HepG2 (cell line): ENCODE results near the gene LOXL4. TPM values are rescaled to one million over a fixed set of nuclear protein-coding genes. Genes with fewer than 3 reads are reported as not detected.

ENCODE experiments used
- CENPBD1 ChIP-seq: sonication (generic); formaldehyde crosslinking; IDR thresholded peaks from 2 replicates; pipeline ENCODE4 v1.8.0; 2022; ENCODE audit warnings: missing genetic modification reagents, low read depth, mild to moderate bottlenecking, borderline replicate concordance
- DPF2 ChIP-seq: sonication (generic); formaldehyde crosslinking; IDR thresholded peaks from 2 replicates; pipeline ENCODE4 v1.4.0; 2020; ENCODE audit warnings: mild to moderate bottlenecking, low read depth, missing genetic modification reagents, borderline replicate concordance
- ETS1 ChIP-seq: sonication (generic); formaldehyde crosslinking; IDR thresholded peaks from 2 replicates; pipeline ENCODE4 v1.4.0; 2020; ENCODE audit warnings: missing genetic modification reagents
- HNF1A ChIP-seq, 2 experiments: sonication (generic) in 1 of 2; formaldehyde crosslinking in 1 of 2; IDR thresholded peaks; 2 replicates each; pipeline versions ENCODE4 v1.4.0 to v1.6.1; 2016 to 2020; ENCODE audit warnings: borderline replicate concordance in 1 of 2, low read depth in 1 of 2, mild to moderate bottlenecking in 1 of 2, missing genetic modification reagents in 1 of 2
- MBNL3 ChIP-seq: fragments of 250-450 bp; sonication (Bioruptor Pico); conservative IDR thresholded peaks from 2 replicates; pipeline ENCODE4 v1.8.0; 2022; ENCODE audit warnings: mild to moderate bottlenecking, inconsistent platforms
- NR0B2 ChIP-seq: sonication (generic); formaldehyde crosslinking; IDR thresholded peaks from 2 replicates; pipeline ENCODE4 v1.4.0; 2020; ENCODE audit warnings: mild to moderate bottlenecking, missing genetic modification reagents
- NRL ChIP-seq: sonication (generic); formaldehyde crosslinking; IDR thresholded peaks from 2 replicates; pipeline ENCODE4 v1.5.0; 2020; ENCODE audit warnings: missing genetic modification reagents, mild to moderate bottlenecking, moderate library complexity, borderline replicate concordance
- PHF20 ChIP-seq: sonication (generic); formaldehyde crosslinking; IDR thresholded peaks from 2 replicates; pipeline ENCODE4 v1.5.0; 2020; ENCODE audit warnings: mild to moderate bottlenecking, missing genetic modification reagents
- PHF21A ChIP-seq: sonication (generic); formaldehyde crosslinking; IDR thresholded peaks from 2 replicates; pipeline ENCODE4 v1.5.0; 2020; ENCODE audit warnings: mild to moderate bottlenecking, missing genetic modification reagents
- REPIN1 ChIP-seq: sonication (generic); formaldehyde crosslinking; IDR thresholded peaks from 2 replicates; pipeline ENCODE4 v1.8.0; 2022; ENCODE audit warnings: missing genetic modification reagents, low read depth, mild to moderate bottlenecking, borderline replicate concordance
- SALL2 ChIP-seq: sonication (generic); formaldehyde crosslinking; IDR thresholded peaks from 2 replicates; pipeline ENCODE4 v1.8.1; 2023; ENCODE audit warnings: mild to moderate bottlenecking, missing genetic modification reagents, inconsistent platforms
- ZMAT5 ChIP-seq: sonication (generic); formaldehyde crosslinking; IDR thresholded peaks from 2 replicates; pipeline ENCODE4 v1.5.0; 2020; ENCODE audit warnings: mild to moderate bottlenecking, low read depth, missing genetic modification reagents, borderline replicate concordance
- ZNF569 ChIP-seq: sonication (generic); formaldehyde crosslinking; IDR thresholded peaks from 2 replicates; pipeline ENCODE4 v1.5.0; 2020; ENCODE audit warnings: mild to moderate bottlenecking, missing genetic modification reagents, moderate library complexity, borderline replicate concordance
- ZNF878 ChIP-seq: sonication (generic); formaldehyde crosslinking; IDR thresholded peaks from 2 replicates; pipeline ENCODE4 v1.8.1; 2023; ENCODE audit warnings: mild to moderate bottlenecking, missing genetic modification reagents, moderate library complexity
- polyA plus RNA-seq, 8 experiments: library from polyadenylated mRNA; depleted of rRNA in 3 of 8; stranded (reverse) in 7 of 8; unstranded in 1 of 8; fragments of >200 nt; fragmentation: Illumina TruSeq in 4 of 8; extraction: Trizol in 4 of 8; gene quantifications; 2 replicates each; pipeline versions ENCODE4 v1.2.1 to v1.2.3, GENCODE V29; 2011 to 2016; ENCODE audit warnings: low read depth in 4 of 8, missing spikeins in 1 of 8, mixed read lengths in 1 of 8; ENCODE audit not compliant: insufficient read depth in 1 of 8
- total RNA-seq, 5 experiments: library from RNA; depleted of rRNA; stranded (reverse); fragments of >200 nt; fragmentation: Illumina TruSeq; extraction: Trizol; gene quantifications; 2 replicates each; pipeline ENCODE4 v1.2.3, GENCODE V29; 2016; ENCODE audit warnings: low read depth in 1 of 5

LOXL4 gene
- total and polyA plus RNA-seq, 2 of the 13 experiments (the other 11 are each of a cell fraction or from before 2014, with no cell fraction given) = 8.8 to 21.1 TPM

GRCh38 chr10:98209441-98209840, 58.6 kb downstream of the LOXL4 start (continued):
- TF ChIP-seq ZMAT5 (no peak), NR0B2 (CRISPR knock-in tag) (no peak), HNF1A (IDR thresholded peaks at IDR 0.05; ENCODE audit: low read depth) (no peak), HNF1A (CRISPR knock-in tag; IDR thresholded peaks at IDR 0.05; ENCODE audit: borderline replicate concordance) (no peak), CENPBD1 (no peak), REPIN1 (CRISPR knock-in tag) (no peak), NRL (CRISPR knock-in tag) (no peak), MBNL3 (CRISPR knock-in tag) (no peak), PHF20 (CRISPR knock-in tag) (no peak), ZNF569 (CRISPR knock-in tag) (no peak), SALL2 (CRISPR knock-in tag) (no peak), PHF21A (CRISPR knock-in tag) (no peak), DPF2 (CRISPR knock-in tag) (no peak), ZNF878 (CRISPR knock-in tag) (no peak), ETS1 (CRISPR knock-in tag) (no peak)
